ENCODE measurements around the gene TMCC1.

TMCC1 gene

GRCh38 chr3:129673012-129673411 lies 220.5 kb downstream of the TMCC1 start:
- H3K27ac Mint-ChIP-seq (ENCODE audit: low read depth), result no peak overlapping the region

DNA sequence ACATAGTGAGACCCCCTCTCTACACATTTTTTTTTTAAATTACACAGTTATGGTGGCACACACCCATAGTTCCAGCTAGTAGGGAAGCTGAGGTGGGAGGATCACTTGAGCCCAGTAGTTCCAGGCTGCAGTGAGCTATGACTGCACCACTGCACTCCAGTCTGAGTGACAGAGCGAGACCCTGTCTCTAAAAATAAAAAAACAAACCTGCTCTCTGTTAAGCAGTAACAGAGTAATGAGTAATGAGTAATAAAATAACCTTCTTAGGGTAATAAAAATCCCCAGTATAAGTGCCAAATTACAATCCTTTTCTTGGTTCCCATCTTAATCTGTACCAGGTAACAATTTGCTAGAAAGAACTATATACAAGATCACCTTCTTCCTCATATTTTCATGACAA lies 221.1 kb downstream of the TMCC1 start:
- Mint-ChIP-seq H3K27ac (ENCODE audit: low read depth) (no peak overlapping the region), H3K36me3 (ENCODE audit: insufficient read depth) (peaks cover 12% of the 10 kb centered on the region), H3K4me1 (peaks cover 10% of the 10 kb centered on the region), H3K27me3 (no peaks in the 10 kb centered on the region), H3K9me3 (no peaks in the 10 kb centered on the region), H3K4me3 (no peak overlapping the region)
- ATAC-seq (replicated peaks; ENCODE audit: extremely low read depth, poor library complexity, severe bottlenecking) (no peak), DNase-seq (ENCODE audit: low spot score in 2 of 2) (no peak)

More at GRCh38 chr3:129673012-129673411, 220.5 kb downstream of the TMCC1 start:
- Mint-ChIP-seq H3K4me3 (no peak overlapping the region), H3K27me3 (no peaks in the 10 kb centered on the region), H3K9me3 (no peaks in the 10 kb centered on the region), H3K36me3 (ENCODE audit: insufficient read depth) (peaks cover 9% of the 10 kb centered on the region), H3K4me1 (peaks cover 5% of the 10 kb centered on the region)
- no peak for ATAC-seq (replicated peaks; ENCODE audit: extremely low read depth, poor library complexity, severe bottlenecking)
- DNase-seq (ENCODE audit: low spot score in 2 of 2), result no peak

- no peak for DNase-seq (ENCODE audit: low spot score in 2 of 2)
- Mint-ChIP-seq H3K36me3 (ENCODE audit: insufficient read depth) (peaks cover 6% of the 10 kb centered on the region), H3K4me1 (peaks cover 14% of the 10 kb centered on the region), H3K9me3 (no peaks in the 10 kb centered on the region), H3K27me3 (no peaks in the 10 kb centered on the region), H3K27ac (ENCODE audit: low read depth) (no peak overlapping the region), H3K4me3 (no peak overlapping the region)
- ATAC-seq (replicated peaks; ENCODE audit: extremely low read depth, poor library complexity, severe bottlenecking), result no peak
Observed at GRCh38 chr3:129665024-129665768, 228.3 kb downstream of the TMCC1 start.

- no peaks in the 10 kb centered on the region for H3K9me3 Mint-ChIP-seq
- ATAC-seq (replicated peaks; ENCODE audit: extremely low read depth, poor library complexity, severe bottlenecking), result no peak
- DNase-seq (ENCODE audit: low spot score in 2 of 2), result no peak
- H3K27me3 Mint-ChIP-seq, result no peaks in the 10 kb centered on the region
- peaks cover 4% of the 10 kb centered on the region for H3K36me3 Mint-ChIP-seq (ENCODE audit: insufficient read depth)
- H3K4me3 Mint-ChIP-seq, result no peak overlapping the region
- H3K27ac Mint-ChIP-seq (ENCODE audit: low read depth), result no peak overlapping the region
- H3K4me1 Mint-ChIP-seq, result peaks cover 19% of the 10 kb centered on the region
Observed at GRCh38 chr3:129663930-129664646, 229.4 kb downstream of the TMCC1 start.

DNA sequence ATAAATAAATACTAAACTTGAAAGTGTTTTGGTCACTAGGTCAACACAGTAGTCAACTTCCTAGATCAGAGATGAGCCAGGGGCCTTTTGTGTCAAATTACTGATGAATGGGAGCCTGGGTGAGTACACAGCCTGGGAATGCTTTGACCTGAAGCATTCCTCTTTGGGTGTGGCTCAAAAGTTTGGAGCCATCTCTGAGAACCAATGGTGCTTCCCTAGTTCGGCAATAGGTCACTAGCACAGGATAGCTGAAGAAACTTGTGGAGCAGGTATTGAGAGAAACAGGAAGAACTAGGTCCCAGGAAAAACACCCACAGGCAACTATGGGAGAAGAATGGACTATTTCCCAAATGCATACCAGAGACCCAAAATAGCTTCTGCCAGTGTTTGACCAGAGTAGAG lies 230.5 kb downstream of the TMCC1 start:
- H3K9me3 Mint-ChIP-seq, result no peaks in the 10 kb centered on the region
- peaks cover 24% of the 10 kb centered on the region for H3K4me1 Mint-ChIP-seq
- no peak overlapping the region for H3K4me3 Mint-ChIP-seq
- peaks cover 4% of the 10 kb centered on the region for H3K36me3 Mint-ChIP-seq (ENCODE audit: insufficient read depth)
- H3K27ac Mint-ChIP-seq (ENCODE audit: low read depth), result no peak overlapping the region
- no peak for ATAC-seq (replicated peaks; ENCODE audit: extremely low read depth, poor library complexity, severe bottlenecking)
- H3K27me3 Mint-ChIP-seq, result no peaks in the 10 kb centered on the region
- DNase-seq (ENCODE audit: low spot score in 2 of 2), result no peak

DNA sequence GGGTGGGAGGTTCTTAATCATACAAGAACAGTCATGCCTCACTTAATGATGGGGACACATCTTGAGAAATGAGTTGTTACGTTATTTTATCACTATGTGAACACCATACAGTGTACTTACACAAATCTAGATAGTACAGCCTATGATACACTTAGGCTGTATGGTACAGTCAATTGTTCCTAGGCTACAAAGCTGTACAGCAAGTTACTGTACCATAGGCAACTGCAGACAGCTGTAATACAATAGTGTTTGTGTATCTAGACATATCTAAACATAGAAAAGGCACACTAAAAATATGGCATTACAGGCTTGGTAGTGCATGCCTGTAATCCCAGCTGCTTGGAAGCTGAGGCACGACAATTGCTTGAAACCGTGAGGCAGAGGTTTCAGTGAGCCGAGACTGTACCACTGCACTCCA lies 231.3 kb downstream of the TMCC1 start:
- no peaks in the 10 kb centered on the region for H3K9me3 Mint-ChIP-seq
- no peak for ATAC-seq (replicated peaks; ENCODE audit: extremely low read depth, poor library complexity, severe bottlenecking)
- no peaks in the 10 kb centered on the region for H3K36me3 Mint-ChIP-seq (ENCODE audit: insufficient read depth)
- no peak overlapping the region for H3K27ac Mint-ChIP-seq (ENCODE audit: low read depth)
- H3K27me3 Mint-ChIP-seq, result no peaks in the 10 kb centered on the region
- no peak for DNase-seq (ENCODE audit: low spot score in 2 of 2)
- H3K4me3 Mint-ChIP-seq, result no peak overlapping the region
- H3K4me1 Mint-ChIP-seq, result peaks cover 21% of the 10 kb centered on the region

DNA sequence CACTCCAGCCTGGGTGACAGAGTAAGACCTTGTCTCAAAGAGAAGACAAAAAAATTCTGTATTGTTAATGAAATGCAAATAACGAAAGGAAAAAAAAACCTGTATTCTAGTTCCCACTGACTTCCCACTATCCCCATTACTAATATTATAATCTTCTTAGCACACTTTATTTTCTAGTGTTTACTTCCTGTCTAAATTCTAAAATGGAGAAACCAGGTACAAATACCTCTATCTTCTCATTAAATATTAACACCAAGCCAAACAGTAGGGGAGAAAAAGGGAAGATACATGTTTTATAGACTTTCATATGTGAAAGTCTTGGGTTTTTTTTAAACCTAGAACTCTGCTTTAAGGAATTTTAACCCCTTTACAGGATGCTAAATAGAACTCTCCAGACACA lies 231.7 kb downstream of the TMCC1 start:
- Mint-ChIP-seq H3K27ac (ENCODE audit: low read depth) (no peak overlapping the region), H3K4me3 (no peak overlapping the region), H3K9me3 (no peaks in the 10 kb centered on the region), H3K27me3 (no peaks in the 10 kb centered on the region), H3K4me1 (peaks cover 21% of the 10 kb centered on the region), H3K36me3 (ENCODE audit: insufficient read depth) (no peaks in the 10 kb centered on the region)
- ATAC-seq (replicated peaks; ENCODE audit: extremely low read depth, poor library complexity, severe bottlenecking), result no peak
- DNase-seq (ENCODE audit: low spot score in 2 of 2), result no peak

- Mint-ChIP-seq H3K36me3 (ENCODE audit: insufficient read depth) (peaks cover 3% of the 10 kb centered on the region), H3K4me1 (peaks cover 14% of the 10 kb centered on the region), H3K27ac (ENCODE audit: low read depth) (no peak overlapping the region), H3K4me3 (no peak overlapping the region), H3K9me3 (no peaks in the 10 kb centered on the region), H3K27me3 (no peaks in the 10 kb centered on the region)
- ATAC-seq (replicated peaks; ENCODE audit: extremely low read depth, poor library complexity, severe bottlenecking) (no peak), DNase-seq (ENCODE audit: low spot score in 2 of 2) (no peak)
Observed at GRCh38 chr3:129658110-129658843, 235.2 kb downstream of the TMCC1 start.

- H3K4me1 Mint-ChIP-seq, result peaks cover 14% of the 10 kb centered on the region
- no peaks in the 10 kb centered on the region for H3K27me3 Mint-ChIP-seq
- H3K27ac Mint-ChIP-seq (ENCODE audit: low read depth), result no peak overlapping the region
- ATAC-seq (replicated peaks; ENCODE audit: extremely low read depth, poor library complexity, severe bottlenecking), result no peak
- H3K9me3 Mint-ChIP-seq, result no peaks in the 10 kb centered on the region
- H3K36me3 Mint-ChIP-seq (ENCODE audit: insufficient read depth), result peaks cover 3% of the 10 kb centered on the region
- H3K4me3 Mint-ChIP-seq, result no peak overlapping the region
- DNase-seq (ENCODE audit: low spot score in 2 of 2), result no peak
Observed at GRCh38 chr3:129657261-129658046, 236.1 kb downstream of the TMCC1 start.

DNA sequence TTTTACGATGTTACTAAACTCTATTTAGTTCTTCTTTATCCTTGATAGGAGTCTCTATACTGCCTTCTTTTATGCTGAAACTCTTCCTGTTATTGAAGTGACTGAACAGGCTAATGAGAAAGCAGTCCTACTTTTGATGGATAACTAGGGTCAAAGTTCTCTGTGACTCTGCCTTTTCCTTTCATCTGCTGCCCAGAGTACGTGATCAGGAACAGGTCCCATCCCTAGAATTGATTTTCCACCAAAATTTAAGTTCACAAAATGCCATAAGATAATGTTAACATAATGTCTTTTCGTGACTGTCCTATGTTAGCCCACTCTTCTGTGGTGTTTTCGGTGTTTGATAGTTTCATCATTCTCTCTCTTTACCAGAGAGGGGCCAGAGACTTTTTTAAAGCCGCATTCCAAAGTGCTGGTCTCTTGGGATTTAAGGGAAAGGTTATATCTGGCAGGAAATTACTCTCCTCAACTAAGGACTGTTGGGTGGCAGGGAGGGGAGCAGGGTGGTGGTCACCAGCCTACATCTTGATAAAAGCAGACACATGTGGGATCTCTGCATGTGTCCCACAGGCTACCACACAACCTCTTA lies 236.8 kb downstream of the TMCC1 start:
- Mint-ChIP-seq H3K36me3 (ENCODE audit: insufficient read depth) (peaks cover 3% of the 10 kb centered on the region), H3K4me3 (no peak overlapping the region), H3K4me1 (peaks cover 14% of the 10 kb centered on the region), H3K27me3 (no peaks in the 10 kb centered on the region), H3K9me3 (no peaks in the 10 kb centered on the region), H3K27ac (ENCODE audit: low read depth) (no peak overlapping the region)
- ATAC-seq (replicated peaks; ENCODE audit: extremely low read depth, poor library complexity, severe bottlenecking), result no peak
- no peak for DNase-seq (ENCODE audit: low spot score in 2 of 2)

- Mint-ChIP-seq H3K4me3 (no peak overlapping the region), H3K27ac (ENCODE audit: low read depth) (no peak overlapping the region), H3K9me3 (no peaks in the 10 kb centered on the region), H3K36me3 (ENCODE audit: insufficient read depth) (peaks cover 3% of the 10 kb centered on the region), H3K27me3 (no peaks in the 10 kb centered on the region), H3K4me1 (peaks cover 15% of the 10 kb centered on the region)
- no peak for DNase-seq (ENCODE audit: low spot score in 2 of 2)
- no peak for ATAC-seq (replicated peaks; ENCODE audit: extremely low read depth, poor library complexity, severe bottlenecking)
Observed at GRCh38 chr3:129655291-129655700, 238.2 kb downstream of the TMCC1 start.

- no peak for DNase-seq (ENCODE audit: low spot score in 2 of 2)
Observed at GRCh38 chr3:129654131-129654530, 239.4 kb downstream of the TMCC1 start.

More at GRCh38 chr3:129654131-129654530, 239.4 kb downstream of the TMCC1 start:
- H3K4me1 Mint-ChIP-seq, result peaks cover 13% of the 10 kb centered on the region
- H3K36me3 Mint-ChIP-seq (ENCODE audit: insufficient read depth), result peaks cover 3% of the 10 kb centered on the region
- no peak overlapping the region for H3K27ac Mint-ChIP-seq (ENCODE audit: low read depth)
- H3K4me3 Mint-ChIP-seq, result no peak overlapping the region
- no peak for ATAC-seq (replicated peaks; ENCODE audit: extremely low read depth, poor library complexity, severe bottlenecking)
- no peaks in the 10 kb centered on the region for H3K27me3 Mint-ChIP-seq
- no peaks in the 10 kb centered on the region for H3K9me3 Mint-ChIP-seq

Data from central memory CD8-positive, alpha-beta T cell (primary cell).